Dedifferentiated amniotic fluid mesenchymal stem cell (primary cell): Measurements from ENCODE around the gene ZNF185.

Experiments used
- DNase-seq: peaks from one replicate; pipeline ENCODE4 v3.0.0-alpha.2; 2016; ENCODE audit errors: extremely low spot score

ZNF185 gene

DNA sequence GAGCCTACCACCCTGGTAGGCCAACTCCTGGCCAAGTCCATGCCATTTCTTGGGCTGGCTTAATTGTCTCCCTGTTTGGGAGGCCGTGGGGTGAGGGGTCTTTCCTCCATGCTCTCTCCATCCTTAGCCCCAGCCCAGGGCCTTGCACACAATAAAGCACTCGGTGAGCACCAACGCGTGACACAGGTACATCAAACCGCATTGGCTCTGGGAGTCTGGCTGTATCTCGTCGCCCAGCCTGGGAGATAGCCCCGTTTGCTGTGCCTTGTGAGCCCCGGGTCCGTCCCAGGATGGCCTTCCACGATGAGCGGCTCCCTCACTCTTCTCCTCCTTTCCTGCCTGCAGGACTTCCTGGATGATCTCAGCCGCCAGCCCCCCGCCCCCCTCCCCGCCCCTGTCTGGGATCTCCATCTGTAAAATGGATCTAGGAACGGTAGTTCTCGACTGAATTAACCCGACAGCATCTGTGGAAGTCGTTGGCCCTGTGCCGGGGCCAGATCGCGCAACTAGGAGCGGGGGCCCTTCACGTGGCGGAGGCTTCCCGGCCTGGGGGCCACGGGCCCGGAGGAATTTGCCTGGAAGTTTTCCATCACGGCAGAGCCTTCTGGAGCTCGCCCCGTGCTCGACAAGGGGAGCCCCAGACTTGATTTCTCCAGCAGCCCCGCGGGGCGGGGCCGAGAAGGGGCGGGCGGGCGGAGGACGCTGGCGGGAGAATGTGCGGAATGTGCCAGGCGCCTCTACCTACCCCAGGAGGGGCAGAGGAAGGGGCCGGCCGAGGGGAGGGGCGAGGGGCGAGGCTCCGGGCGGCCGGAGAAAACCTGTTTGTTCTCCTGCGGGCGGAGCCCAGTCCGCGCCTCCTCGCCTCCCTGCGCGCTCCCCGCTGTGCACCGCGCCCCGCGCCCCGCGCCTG, at the start of gene ZNF185:
TSS of gene ZNF185 (plus strand) at position 846 of the 910 bp plus-strand sequence. CDS start 16,423 bp downstream, outside the sequence.
- no peak for DNase-seq

- no peak for DNase-seq
Measured at GRCh38 chrX:152850465-152850864, 47.4 kb upstream of the ZNF185 start.

DNA sequence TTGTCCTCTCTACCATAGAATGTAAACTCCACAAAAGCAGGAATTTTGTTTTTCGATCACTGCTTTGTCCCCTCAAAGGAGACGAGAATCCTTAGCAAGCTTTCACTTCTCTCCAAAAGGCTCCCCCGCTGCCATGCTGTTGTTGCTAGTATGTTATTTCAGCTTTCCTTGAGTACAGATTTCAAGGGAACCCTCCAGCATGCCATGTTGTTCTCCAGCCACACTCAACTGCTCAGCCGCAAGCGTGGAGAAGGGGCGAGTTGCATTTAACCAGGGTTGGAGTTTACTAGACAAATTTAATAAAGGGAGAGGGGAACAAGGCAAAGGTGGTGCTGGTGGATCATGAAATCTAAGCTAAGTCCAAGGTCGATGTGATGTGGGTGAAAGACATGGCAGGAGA, 43.9 kb upstream of the ZNF185 start:
- DNase-seq, result no peak

GRCh38 chrX:152861116-152861515, 36.8 kb upstream of the ZNF185 start:
- no peak for DNase-seq

DNA sequence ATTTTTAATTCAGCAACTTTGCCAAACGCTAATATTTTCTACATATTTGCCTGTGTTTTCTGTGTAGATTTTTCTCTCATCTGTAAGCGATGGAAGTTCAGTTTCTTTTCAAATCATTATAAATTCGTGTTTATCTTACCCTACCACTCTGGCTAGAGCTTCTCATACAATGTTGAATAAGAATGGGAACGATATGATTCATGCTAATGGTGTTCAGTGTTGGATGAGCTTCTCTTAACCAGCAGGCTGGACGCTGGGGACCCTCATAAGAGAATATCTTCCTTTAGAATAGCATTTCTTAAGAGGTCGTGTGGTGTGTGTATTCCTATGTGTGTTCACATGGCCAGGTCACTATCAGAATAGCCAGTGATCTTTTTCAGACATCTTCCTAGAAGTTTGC, 36.0 kb upstream of the ZNF185 start:
- DNase-seq, result no peak

- no peak for DNase-seq
Measured at GRCh38 chrX:152865232-152865920, 32.5 kb upstream of the ZNF185 start.

DNA sequence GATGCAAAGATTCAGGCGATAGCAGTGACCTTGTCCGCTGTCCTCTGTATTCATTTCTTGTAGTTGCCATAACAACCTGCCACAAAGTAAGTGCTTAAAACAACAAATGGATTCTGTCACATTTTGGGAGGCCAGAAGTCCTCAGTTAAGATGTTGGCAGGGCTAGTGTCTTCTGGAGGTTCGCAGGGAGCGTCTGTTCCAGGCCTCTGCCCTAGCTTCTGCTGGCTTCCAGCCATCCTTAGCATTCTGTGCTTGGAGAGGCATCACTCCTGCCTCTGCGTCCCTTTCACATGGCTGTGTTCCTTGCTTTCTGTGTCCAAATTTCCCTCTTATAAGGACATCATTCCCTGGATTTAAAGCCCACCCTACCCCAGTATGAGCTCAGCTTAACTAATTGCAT, 31.5 kb upstream of the ZNF185 start:
- DNase-seq, result no peak

GRCh38 chrX:152869972-152870371, 27.9 kb upstream of the ZNF185 start:
- no peak for DNase-seq

- DNase-seq, result no peak
Measured at GRCh38 chrX:152871260-152871659, 26.6 kb upstream of the ZNF185 start.

DNA sequence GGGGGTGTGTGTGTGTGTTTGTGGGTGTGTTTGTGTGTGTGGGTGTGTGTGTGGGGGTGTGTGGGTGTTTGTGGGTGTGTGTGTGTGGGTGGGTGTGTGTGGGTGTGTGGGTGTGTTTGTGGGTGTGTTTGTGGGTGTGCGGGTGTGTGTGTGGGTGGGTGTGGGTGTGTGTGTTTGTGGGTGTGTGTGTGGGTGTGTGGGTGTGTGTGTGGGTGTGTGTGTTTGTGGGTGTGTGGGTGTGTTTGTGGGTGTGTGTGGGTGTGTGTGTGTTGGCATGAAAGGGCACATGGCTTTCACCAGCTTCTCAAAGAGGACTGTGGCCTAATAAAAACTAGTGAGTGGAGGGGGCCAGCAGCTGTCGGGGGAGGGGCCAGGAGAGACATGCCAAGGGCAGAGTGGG, 25.3 kb upstream of the ZNF185 start:
- no peak for DNase-seq

DNA sequence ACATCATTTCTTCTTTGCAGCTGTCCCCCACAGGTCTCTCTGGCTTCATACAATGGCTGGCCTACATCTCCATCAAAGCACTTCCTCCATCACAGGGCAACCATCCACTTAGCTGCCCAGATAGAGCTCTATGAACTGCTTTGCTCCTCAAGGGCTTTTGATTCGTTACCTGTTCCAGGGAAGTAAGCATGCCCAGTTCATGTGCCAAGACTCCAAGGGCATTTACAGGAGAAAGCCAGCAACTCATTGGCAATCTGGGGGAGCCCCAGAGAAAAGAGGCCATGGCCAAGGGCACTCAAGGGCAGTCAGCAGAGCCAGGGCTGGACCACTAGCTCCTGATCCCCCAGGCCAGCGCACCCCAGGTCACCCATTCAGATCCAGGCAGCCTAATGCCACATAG, 24.5 kb upstream of the ZNF185 start:
- DNase-seq, result no peak

DNA sequence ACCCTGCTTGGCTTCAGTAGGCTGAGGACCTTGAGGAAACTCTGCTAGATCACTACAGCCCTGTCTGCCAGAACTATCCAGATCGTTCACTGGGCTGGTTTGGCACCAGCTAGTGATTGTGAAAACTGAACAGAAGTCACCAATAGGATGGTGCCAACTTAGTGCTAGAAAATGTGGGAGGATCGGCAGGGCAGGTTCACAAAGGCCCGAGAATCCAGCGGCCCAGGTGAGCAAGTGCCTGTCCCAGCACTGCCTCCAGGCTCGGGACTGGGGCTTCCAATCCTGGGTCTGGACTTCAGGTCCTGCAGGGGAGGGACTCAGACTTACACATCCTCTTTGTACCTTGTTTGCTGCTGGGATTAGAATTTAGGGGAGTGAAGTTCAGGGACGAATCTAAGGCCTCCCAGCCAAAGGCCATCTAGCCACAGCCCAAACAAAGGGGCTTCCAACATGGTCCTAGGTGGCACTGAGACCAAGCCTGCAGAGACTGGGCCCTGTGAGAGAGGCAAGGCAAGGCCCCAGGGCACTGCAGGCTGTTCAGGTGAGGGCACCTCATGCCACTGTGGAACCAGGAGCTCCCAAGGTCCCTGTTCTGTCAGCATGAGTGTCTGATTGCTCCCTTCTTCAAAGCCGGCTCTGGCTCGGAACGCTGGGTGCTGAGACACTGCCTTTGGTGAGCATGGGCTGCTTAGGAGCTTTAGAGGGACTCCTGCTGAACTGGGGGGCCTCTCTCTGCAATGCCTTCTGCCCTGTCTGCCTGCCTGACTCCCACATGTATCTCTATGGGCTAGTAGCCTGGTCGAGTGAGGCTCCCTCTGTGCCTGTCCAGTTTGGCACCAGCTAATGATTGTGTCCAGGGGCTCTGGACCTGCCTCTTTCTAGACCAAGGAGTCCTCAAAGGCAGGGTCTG, 20.7 kb upstream of the ZNF185 start:
- DNase-seq, result no peak

- DNase-seq, result no peak
Measured at GRCh38 chrX:152878976-152879755, 18.7 kb upstream of the ZNF185 start.

DNA sequence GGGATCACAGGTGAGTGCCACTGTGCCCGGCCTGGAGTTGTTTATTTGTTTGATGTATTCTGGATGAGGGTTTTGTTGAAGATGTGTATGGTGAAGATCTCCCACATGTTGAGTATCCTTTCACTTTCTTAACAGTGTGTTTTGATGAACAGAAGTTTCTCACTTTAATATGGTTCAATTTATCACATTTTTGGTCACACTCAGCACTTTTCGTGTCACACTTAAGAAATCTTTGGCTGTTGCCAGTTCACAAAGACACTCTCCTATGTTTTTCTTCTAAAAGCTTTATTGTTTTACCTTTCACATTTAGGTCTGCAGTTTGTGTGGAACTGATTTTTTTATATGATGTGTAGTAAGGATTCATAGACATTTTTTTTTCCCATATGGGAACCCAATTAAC, 16.6 kb upstream of the ZNF185 start:
- DNase-seq, result no peak

- DNase-seq, result no peak
Measured at GRCh38 chrX:152884171-152884570, 13.7 kb upstream of the ZNF185 start.

- DNase-seq, result no peak
Measured at GRCh38 chrX:152886716-152887115, 11.2 kb upstream of the ZNF185 start.

- DNase-seq, result no peak
Measured at GRCh38 chrX:152892499-152892898, 5.4 kb upstream of the ZNF185 start.

- DNase-seq, result no peak
Measured at GRCh38 chrX:152892999-152893891, 4.6 kb upstream of the ZNF185 start.

DNA sequence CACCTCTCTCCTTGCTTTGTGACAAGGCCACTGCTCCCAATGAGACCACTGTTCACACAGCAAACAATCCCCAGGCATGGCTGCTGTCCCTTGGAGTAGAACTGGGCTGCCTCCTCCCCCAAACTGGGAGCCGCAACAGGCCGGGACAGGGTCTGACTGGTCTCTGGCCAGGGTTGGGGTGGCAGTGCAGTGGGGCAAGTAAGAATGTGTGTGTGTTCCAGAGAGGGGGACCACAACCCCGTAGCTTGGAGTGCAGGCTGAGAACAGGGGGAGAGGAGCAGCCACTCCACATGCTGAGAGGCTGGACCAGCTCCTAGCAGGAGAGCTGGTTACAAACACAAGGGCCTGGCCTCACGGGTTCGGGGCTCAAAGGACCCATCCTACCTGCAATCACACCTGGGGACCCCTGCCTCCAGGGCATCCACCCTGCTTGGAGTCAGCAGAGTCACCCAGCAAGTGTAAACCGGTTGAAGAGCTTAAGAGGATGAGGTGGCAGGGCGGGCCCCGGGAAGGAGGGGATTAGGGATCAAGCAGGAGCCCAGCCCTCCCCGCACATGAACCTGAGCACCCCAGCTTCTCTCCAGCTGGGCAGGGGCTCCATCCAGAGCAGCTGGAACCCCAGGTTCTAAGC, 3.8 kb upstream of the ZNF185 start:
- no peak for DNase-seq

GRCh38 chrX:152895121-152895520, 2.7 kb upstream of the ZNF185 start:
- no peak for DNase-seq
